HEK293 (cell line): ENCODE measurements around the gene ABCA7.

ENCODE experiments used
- CTCF ChIA-PET: fragments of 350-600 bp; formaldehyde crosslinking; extraction: SDS; loops from one replicate; lab custom pipeline; 2021; ENCODE audit warnings: antibody characterized with exemption; lab: Yijun Ruan, JAX
- POLR2A ChIA-PET: fragments of 300-600 bp; formaldehyde crosslinking; extraction: SDS; loops from one replicate; lab custom pipeline; 2020; ENCODE audit warnings: antibody characterized with exemption, inconsistent platforms; lab: Yijun Ruan, JAX
- H3K27ac ChIP-seq: fragments of 200-500 bp; sonication (Bioruptor generic); 2 replicates; pipeline ENCODE4 v1.5.1; 2014; ENCODE audit warnings: low read depth, low read length, control low read depth, inconsistent platforms; ENCODE audit errors: extremely low read depth
- H3K36me3 ChIP-seq, 2 experiments: fragments of 200-500 bp in 1 of 2; sonication (Bioruptor generic) in 1 of 2; 1 replicate in 1 of 2; 2 replicates in 1 of 2; pipeline ENCODE4 v1.5.1; 2014 to 2017; ENCODE audit warnings: inconsistent platforms in 2 of 2, low read length in 2 of 2; ENCODE audit not compliant: control insufficient read depth in 2 of 2, insufficient read depth in 1 of 2
- H3K4me1 ChIP-seq: fragments of 200-500 bp; sonication (Bioruptor generic); 2 replicates; pipeline ENCODE4 v1.5.1; 2014; ENCODE audit warnings: mild to moderate bottlenecking, low read length, inconsistent platforms; ENCODE audit not compliant: control insufficient read depth, insufficient read depth
- H3K4me3 ChIP-seq: 2 replicates; pipeline ENCODE4 v1.5.1; 2011; ENCODE audit warnings: low read depth, mild to moderate bottlenecking, control low read depth, low read length, moderate library complexity
- H3K9me3 ChIP-seq: fragments of 200-500 bp; sonication (Bioruptor generic); 2 replicates; pipeline ENCODE4 v1.5.1; 2014; ENCODE audit warnings: low read depth, low read length, inconsistent platforms; ENCODE audit not compliant: control insufficient read depth, insufficient read depth
- BCL11B ChIP-seq: fragments of 450-650 bp; formaldehyde crosslinking; IDR thresholded peaks from 2 replicates; pipeline ENCODE4 v1.5.1; 2016; ENCODE audit warnings: low read depth, missing biosample characterization, missing genetic modification characterization
- EGR2 ChIP-seq: fragments of 450-650 bp; formaldehyde crosslinking; IDR thresholded peaks from 2 replicates; pipeline ENCODE4 v1.5.1; 2016; ENCODE audit warnings: low read depth, missing biosample characterization, missing genetic modification characterization
- KLF1 ChIP-seq: fragments of 450-650 bp; formaldehyde crosslinking; IDR thresholded peaks from 2 replicates; pipeline ENCODE4 v1.5.1; 2016; ENCODE audit warnings: missing biosample characterization, missing genetic modification characterization
- KLF8 ChIP-seq: fragments of 450-650 bp; formaldehyde crosslinking; IDR thresholded peaks from 2 replicates; pipeline ENCODE4 v1.5.1; 2016; ENCODE audit warnings: missing biosample characterization, missing genetic modification characterization
- MEIS1 ChIP-seq: sonication (generic); formaldehyde crosslinking; IDR thresholded peaks from 2 replicates; pipeline ENCODE4 v1.8.1; 2022; ENCODE audit warnings: missing genetic modification reagents, mild to moderate bottlenecking, borderline replicate concordance
- ZBTB21 ChIP-seq: fragments of 450-650 bp; formaldehyde crosslinking; IDR thresholded peaks from 2 replicates; pipeline ENCODE4 v1.5.1; 2017; ENCODE audit warnings: missing biosample characterization, missing genetic modification characterization
- ZBTB7A ChIP-seq: fragments of 450-650 bp; formaldehyde crosslinking; IDR thresholded peaks from 2 replicates; pipeline ENCODE4 v1.5.1; 2016; ENCODE audit warnings: low read depth, missing biosample characterization, missing genetic modification characterization
- ZFHX2 ChIP-seq: fragments of 450-650 bp; formaldehyde crosslinking; conservative IDR thresholded peaks from 2 replicates; pipeline ENCODE4 v1.5.1; 2016; ENCODE audit warnings: missing biosample characterization, missing genetic modification characterization
- ZNF114 ChIP-seq: fragments of 450-650 bp; formaldehyde crosslinking; IDR thresholded peaks from 2 replicates; pipeline ENCODE4 v1.5.0; 2017; ENCODE audit warnings: missing biosample characterization, missing genetic modification characterization
- ZNF324 ChIP-seq: fragments of 450-650 bp; formaldehyde crosslinking; IDR thresholded peaks from 2 replicates; pipeline ENCODE4 v1.5.1; 2016; ENCODE audit warnings: missing biosample characterization, missing genetic modification characterization
- ZNF335 ChIP-seq: fragments of 450-650 bp; formaldehyde crosslinking; conservative IDR thresholded peaks from 2 replicates; pipeline ENCODE4 v1.5.1; 2016; ENCODE audit warnings: missing biosample characterization, missing genetic modification characterization
- ZNF37A ChIP-seq: fragments of 450-650 bp; IDR thresholded peaks from 2 replicates; pipeline ENCODE4 v1.5.1; 2018; ENCODE audit warnings: missing biosample characterization, missing genetic modification characterization
- ZNF394 ChIP-seq: fragments of 450-650 bp; formaldehyde crosslinking; IDR thresholded peaks from 2 replicates; pipeline ENCODE4 v1.5.1; 2016; ENCODE audit warnings: missing biosample characterization, missing genetic modification characterization, mild to moderate bottlenecking, moderate library complexity, borderline replicate concordance
- ZNF416 ChIP-seq: fragments of 450-650 bp; formaldehyde crosslinking; IDR thresholded peaks from 2 replicates; pipeline ENCODE4 v1.5.1; 2016; ENCODE audit warnings: missing biosample characterization, missing genetic modification characterization
- ZNF610 ChIP-seq: fragments of 450-650 bp; formaldehyde crosslinking; IDR thresholded peaks from 2 replicates; pipeline ENCODE4 v1.5.1; 2016; ENCODE audit warnings: missing biosample characterization, missing genetic modification characterization, borderline replicate concordance
- ZNF837 ChIP-seq: fragments of 450-650 bp; formaldehyde crosslinking; IDR thresholded peaks from 2 replicates; pipeline ENCODE4 v1.5.1; 2016; ENCODE audit warnings: missing biosample characterization, missing genetic modification characterization
- TF ChIP-seq, protein P1 (sequence below): fragments of 450-650 bp; formaldehyde crosslinking; IDR thresholded peaks from 2 replicates; pipeline ENCODE4 v1.5.0; 2017; ENCODE audit warnings: missing biosample characterization, missing genetic modification characterization, borderline replicate concordance
- TF ChIP-seq, protein P2 (sequence below): fragments of 450-650 bp; formaldehyde crosslinking; IDR thresholded peaks from 2 replicates; pipeline ENCODE4 v1.5.1; 2016; ENCODE audit warnings: missing biosample characterization, missing genetic modification characterization, low read depth
- TF ChIP-seq, protein P3 (sequence below): fragments of 450-650 bp; formaldehyde crosslinking; IDR thresholded peaks from 2 replicates; pipeline ENCODE4 v1.5.1; 2016; ENCODE audit warnings: missing biosample characterization, missing genetic modification characterization
- TF ChIP-seq, protein P4 (sequence below): fragments of 450-650 bp; formaldehyde crosslinking; optimal IDR thresholded peaks from 2 replicates; pipeline ENCODE3; 2016; ENCODE audit warnings: missing biosample characterization, mild to moderate bottlenecking, missing genetic modification characterization
- TF ChIP-seq, protein P5 (sequence below): fragments of 450-650 bp; formaldehyde crosslinking; IDR thresholded peaks from 2 replicates; pipeline ENCODE4 v1.5.1; 2016; ENCODE audit warnings: missing biosample characterization, missing genetic modification characterization

ABCA7 gene

DNA sequence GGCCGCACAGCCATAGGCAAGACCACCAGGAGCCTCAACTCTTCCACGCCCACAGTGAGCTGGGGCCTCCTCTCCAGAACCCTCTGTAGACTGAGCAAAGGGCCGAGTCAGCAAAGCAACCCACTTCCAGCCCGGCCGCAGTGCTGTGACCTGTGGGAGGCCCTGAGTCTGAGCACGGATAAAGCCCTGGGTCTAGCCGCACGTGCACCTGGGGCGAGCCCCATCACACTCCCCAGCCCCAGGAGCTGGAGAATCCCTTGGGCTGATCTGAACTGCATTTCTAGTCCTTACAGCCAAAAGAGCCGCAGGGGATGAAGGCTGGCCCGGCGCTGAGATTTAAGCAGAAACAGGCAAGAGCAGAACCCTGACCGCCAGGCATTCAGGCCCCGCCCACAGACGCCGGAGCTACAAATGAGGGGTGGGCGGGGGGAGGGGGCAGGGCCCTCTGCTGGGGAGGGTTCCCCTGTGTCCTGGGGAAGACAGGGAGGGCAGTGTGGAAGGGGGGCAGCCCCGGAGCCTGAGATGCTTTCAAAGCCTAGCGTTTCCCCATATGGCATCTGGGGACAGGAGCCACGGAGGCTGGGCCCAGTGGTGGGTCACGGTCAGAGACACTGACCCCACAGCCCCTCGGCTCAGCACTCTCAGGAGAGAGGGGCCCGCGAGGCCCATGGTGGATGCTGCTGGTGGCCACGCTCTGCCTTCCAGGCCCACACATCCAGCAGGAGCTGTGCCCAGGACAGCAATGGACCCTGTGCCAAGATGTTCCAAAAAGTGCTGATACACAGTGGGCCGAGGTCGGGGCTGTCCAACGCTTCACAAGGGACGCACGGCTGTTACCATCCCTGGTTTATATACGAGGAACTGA lies 23.9 kb upstream of the ABCA7 start:
- H3K27ac ChIP-seq, result 0 out of 2 replicates have a peak overlapping the region, but pooled peaks have one; percentile 54
- CTCF ChIA-PET, result no interaction called here
- TF ChIP-seq EGR2 (tag by site-specific recombination) (peak; percentile 53), ZFHX2 (tag by site-specific recombination) (peak; percentile 29), BCL11B (0 out of 2 replicates have a peak, but pooled peaks have one; percentile 29)
- TF ChIP-seq, protein P1, sequence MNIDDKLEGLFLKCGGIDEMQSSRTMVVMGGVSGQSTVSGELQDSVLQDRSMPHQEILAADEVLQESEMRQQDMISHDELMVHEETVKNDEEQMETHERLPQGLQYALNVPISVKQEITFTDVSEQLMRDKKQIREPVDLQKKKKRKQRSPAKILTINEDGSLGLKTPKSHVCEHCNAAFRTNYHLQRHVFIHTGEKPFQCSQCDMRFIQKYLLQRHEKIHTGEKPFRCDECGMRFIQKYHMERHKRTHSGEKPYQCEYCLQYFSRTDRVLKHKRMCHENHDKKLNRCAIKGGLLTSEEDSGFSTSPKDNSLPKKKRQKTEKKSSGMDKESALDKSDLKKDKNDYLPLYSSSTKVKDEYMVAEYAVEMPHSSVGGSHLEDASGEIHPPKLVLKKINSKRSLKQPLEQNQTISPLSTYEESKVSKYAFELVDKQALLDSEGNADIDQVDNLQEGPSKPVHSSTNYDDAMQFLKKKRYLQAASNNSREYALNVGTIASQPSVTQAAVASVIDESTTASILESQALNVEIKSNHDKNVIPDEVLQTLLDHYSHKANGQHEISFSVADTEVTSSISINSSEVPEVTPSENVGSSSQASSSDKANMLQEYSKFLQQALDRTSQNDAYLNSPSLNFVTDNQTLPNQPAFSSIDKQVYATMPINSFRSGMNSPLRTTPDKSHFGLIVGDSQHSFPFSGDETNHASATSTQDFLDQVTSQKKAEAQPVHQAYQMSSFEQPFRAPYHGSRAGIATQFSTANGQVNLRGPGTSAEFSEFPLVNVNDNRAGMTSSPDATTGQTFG (tag by site-specific recombination), result no peak
- H3K36me3 ChIP-seq, result peaks cover 0 to 63% of the 10 kb centered on the region in 2 experiments; a peak in 1 of 3 replicates
- no peaks in the 10 kb centered on the region for H3K9me3 ChIP-seq
- POLR2A ChIA-PET, result interaction anchor here (0.6 to 1.2 kb wide), 3 partner anchors 9 to 240 kb away, joined by 3 to 4 read pairs (median 3); no protein-coding TSS in a partner anchor
- peaks cover 7% of the 10 kb centered on the region for H3K4me1 ChIP-seq
- no peak overlapping the region for H3K4me3 ChIP-seq

DNA sequence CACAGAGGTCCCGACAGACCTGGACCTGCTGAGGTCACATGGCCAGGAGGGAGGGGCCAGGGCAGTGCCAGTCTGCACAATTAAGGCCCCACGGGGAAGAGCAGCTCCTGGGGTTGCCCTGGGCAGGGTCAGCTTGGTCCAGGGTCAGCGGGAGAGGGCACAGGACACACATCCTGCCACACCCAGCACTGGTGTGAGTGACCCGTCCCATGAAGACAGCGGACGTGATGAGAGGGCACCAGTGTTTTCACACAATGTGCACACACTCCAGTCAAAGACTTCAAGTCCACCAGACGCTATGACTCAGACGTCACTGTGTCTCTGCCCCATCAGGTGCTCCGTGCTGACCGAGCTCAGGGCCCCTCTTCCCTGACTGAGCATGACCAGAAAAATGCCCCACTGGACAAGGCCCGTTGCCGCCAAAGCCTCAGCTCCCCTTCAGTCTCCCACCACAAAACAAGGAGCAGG lies 23.2 kb upstream of the ABCA7 start:
- H3K9me3 ChIP-seq, result no peaks in the 10 kb centered on the region
- ChIA-PET POLR2A (interaction anchor here (0.8 kb wide), 1 partner anchor 10 kb away, joined by 3 read pairs; no protein-coding TSS in a partner anchor), CTCF (no interaction called here)
- peak overlapping the region; percentile 54; the same call in 1 of the 2 replicates for H3K27ac ChIP-seq
- H3K4me1 ChIP-seq, result peaks cover 7% of the 10 kb centered on the region
- H3K4me3 ChIP-seq, result no peak overlapping the region
- peaks cover 0 to 60% of the 10 kb centered on the region in 2 experiments; a peak in 1 of 3 replicates for H3K36me3 ChIP-seq
- TF ChIP-seq KLF1 (tag by site-specific recombination), result no peak
- no peak for TF ChIP-seq ZNF324 (tag by site-specific recombination)
- no peak for TF ChIP-seq ZNF610 (tag by site-specific recombination)
- peak; percentile 28; the same call in 1 of the 2 replicates for TF ChIP-seq KLF8
- TF ChIP-seq ZBTB7A (tag by site-specific recombination), result no peak
- peak; percentile 86 for TF ChIP-seq ZNF394
- TF ChIP-seq ZNF335 (tag by site-specific recombination), result peak; percentile 85; the same call in 1 of the 2 replicates
- TF ChIP-seq ZNF416, result no peak
- TF ChIP-seq ZNF37A, result no peak
- TF ChIP-seq, protein P2, sequence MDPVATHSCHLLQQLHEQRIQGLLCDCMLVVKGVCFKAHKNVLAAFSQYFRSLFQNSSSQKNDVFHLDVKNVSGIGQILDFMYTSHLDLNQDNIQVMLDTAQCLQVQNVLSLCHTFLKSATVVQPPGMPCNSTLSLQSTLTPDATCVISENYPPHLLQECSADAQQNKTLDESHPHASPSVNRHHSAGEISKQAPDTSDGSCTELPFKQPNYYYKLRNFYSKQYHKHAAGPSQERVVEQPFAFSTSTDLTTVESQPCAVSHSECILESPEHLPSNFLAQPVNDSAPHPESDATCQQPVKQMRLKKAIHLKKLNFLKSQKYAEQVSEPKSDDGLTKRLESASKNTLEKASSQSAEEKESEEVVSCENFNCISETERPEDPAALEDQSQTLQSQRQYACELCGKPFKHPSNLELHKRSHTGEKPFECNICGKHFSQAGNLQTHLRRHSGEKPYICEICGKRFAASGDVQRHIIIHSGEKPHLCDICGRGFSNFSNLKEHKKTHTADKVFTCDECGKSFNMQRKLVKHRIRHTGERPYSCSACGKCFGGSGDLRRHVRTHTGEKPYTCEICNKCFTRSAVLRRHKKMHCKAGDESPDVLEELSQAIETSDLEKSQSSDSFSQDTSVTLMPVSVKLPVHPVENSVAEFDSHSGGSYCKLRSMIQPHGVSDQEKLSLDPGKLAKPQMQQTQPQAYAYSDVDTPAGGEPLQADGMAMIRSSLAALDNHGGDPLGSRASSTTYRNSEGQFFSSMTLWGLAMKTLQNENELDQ (tag by site-specific recombination), result no peak
- TF ChIP-seq, protein P3, sequence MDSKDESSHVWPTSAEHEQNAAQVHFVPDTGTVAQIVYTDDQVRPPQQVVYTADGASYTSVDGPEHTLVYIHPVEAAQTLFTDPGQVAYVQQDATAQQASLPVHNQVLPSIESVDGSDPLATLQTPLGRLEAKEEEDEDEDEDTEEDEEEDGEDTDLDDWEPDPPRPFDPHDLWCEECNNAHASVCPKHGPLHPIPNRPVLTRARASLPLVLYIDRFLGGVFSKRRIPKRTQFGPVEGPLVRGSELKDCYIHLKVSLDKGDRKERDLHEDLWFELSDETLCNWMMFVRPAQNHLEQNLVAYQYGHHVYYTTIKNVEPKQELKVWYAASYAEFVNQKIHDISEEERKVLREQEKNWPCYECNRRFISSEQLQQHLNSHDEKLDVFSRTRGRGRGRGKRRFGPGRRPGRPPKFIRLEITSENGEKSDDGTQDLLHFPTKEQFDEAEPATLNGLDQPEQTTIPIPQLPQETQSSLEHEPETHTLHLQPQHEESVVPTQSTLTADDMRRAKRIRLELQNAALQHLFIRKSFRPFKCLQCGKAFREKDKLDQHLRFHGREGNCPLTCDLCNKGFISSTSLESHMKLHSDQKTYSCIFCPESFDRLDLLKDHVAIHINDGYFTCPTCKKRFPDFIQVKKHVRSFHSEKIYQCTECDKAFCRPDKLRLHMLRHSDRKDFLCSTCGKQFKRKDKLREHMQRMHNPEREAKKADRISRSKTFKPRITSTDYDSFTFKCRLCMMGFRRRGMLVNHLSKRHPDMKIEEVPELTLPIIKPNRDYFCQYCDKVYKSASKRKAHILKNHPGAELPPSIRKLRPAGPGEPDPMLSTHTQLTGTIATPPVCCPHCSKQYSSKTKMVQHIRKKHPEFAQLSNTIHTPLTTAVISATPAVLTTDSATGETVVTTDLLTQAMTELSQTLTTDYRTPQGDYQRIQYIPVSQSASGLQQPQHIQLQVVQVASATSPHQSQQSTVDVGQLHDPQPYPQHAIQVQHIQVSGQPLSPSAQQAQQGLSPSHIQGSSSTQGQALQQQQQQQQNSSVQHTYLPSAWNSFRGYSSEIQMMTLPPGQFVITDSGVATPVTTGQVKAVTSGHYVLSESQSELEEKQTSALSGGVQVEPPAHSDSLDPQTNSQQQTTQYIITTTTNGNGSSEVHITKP, result no peak
- TF ChIP-seq ZNF114 (tag by site-specific recombination), result no peak
- TF ChIP-seq, protein P4, sequence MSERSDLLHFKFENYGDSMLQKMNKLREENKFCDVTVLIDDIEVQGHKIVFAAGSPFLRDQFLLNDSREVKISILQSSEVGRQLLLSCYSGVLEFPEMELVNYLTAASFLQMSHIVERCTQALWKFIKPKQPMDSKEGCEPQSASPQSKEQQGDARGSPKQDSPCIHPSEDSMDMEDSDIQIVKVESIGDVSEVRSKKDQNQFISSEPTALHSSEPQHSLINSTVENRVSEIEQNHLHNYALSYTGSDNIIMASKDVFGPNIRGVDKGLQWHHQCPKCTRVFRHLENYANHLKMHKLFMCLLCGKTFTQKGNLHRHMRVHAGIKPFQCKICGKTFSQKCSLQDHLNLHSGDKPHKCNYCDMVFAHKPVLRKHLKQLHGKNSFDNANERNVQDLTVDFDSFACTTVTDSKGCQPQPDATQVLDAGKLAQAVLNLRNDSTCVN, result no peak
- TF ChIP-seq MEIS1 (CRISPR knock-in tag), result no peak
- TF ChIP-seq, protein P5, sequence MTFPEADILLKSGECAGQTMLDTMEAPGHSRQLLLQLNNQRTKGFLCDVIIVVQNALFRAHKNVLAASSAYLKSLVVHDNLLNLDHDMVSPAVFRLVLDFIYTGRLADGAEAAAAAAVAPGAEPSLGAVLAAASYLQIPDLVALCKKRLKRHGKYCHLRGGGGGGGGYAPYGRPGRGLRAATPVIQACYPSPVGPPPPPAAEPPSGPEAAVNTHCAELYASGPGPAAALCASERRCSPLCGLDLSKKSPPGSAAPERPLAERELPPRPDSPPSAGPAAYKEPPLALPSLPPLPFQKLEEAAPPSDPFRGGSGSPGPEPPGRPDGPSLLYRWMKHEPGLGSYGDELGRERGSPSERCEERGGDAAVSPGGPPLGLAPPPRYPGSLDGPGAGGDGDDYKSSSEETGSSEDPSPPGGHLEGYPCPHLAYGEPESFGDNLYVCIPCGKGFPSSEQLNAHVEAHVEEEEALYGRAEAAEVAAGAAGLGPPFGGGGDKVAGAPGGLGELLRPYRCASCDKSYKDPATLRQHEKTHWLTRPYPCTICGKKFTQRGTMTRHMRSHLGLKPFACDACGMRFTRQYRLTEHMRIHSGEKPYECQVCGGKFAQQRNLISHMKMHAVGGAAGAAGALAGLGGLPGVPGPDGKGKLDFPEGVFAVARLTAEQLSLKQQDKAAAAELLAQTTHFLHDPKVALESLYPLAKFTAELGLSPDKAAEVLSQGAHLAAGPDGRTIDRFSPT (tag by site-specific recombination), result peak; percentile 79
- TF ChIP-seq ZNF837 (tag by site-specific recombination), result no peak
- TF ChIP-seq ZBTB21, result no peak
